AG08395 (cell line): ENCODE measurements around the gene IDUA.

Source experiments
- DNase-seq: peaks from one replicate; pipeline ENCODE4 v3.0.0; 2012; ENCODE audit warnings: mixed read lengths, low spot score

Gene IDUA

GRCh38 chr4:956531-957230 lies 30.2 kb upstream of the IDUA start:
- DNase-seq = no peak

- DNase-seq = no peak
These were observed 29.6 kb upstream of the IDUA start for GRCh38 chr4:957231-957580.

DNA sequence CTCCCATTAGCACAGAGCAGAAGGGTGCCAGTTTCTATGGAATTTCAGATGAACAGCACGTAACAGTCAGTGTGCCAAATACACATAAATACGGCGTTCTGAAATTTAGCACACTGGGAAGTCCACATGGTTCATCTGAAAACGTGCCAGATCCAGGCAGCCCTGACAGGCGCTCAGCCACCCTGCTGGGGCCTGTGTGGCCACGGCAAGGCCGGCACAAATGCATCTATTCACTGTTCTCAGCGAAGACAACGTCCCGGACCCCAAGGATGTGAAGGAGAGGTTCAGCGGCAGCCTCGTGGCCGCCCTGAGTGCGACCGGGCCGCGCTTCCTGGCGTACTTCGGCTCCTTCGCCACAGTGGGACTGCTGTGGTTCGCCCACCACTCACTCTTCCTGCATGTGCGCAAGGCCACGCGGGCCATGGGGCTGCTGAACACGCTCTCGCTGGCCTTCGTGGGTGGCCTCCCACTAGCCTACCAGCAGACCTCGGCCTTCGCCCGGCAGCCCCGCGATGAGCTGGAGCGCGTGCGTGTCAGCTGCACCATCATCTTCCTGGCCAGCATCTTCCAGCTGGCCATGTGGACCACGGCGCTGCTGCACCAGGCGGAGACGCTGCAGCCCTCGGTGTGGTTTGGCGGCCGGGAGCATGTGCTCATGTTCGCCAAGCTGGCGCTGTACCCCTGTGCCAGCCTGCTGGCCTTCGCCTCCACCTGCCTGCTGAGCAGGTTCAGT lies 29.1 kb upstream of the IDUA start:
- no peak for DNase-seq

GRCh38 chr4:958314-958665 lies 28.6 kb upstream of the IDUA start:
- no peak for DNase-seq

- DNase-seq = no peak
These were observed 28.0 kb upstream of the IDUA start for GRCh38 chr4:958696-959337.

- no peak for DNase-seq
These were observed 27.3 kb upstream of the IDUA start for GRCh38 chr4:959338-960139.

DNA sequence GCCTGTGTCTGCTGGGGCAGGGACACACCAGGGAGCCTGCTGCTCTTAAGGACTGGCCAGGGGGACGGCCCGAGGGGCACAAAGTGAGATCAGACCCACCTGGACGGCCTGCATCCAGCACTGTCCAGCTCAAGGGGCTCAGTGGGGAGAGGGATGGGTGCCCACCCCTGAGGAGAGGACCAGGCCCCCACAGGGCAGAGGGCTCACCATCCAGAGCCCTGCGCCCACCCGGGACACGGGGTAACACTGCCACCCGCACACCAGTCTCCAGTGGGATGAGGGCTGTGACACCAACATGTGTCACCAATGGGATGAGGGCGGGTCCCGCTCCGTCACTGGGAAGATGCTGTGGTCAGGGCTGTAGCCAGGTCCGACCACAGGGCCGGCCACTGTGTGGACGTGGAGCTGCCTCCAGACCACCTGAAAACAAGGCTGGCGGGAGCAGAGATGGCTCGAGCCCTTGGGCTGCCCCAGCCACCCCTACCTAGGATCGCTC lies 26.7 kb upstream of the IDUA start:
- no peak for DNase-seq

- DNase-seq = no peak
These were observed 26.1 kb upstream of the IDUA start for GRCh38 chr4:960636-961350.

GRCh38 chr4:961351-962230 lies 25.3 kb upstream of the IDUA start:
- DNase-seq = no peak

GRCh38 chr4:962231-963208 lies 24.3 kb upstream of the IDUA start:
- no peak for DNase-seq

- no peak for DNase-seq
These were observed 23.3 kb upstream of the IDUA start for GRCh38 chr4:963276-964225.

- DNase-seq = no peak
These were observed 22.4 kb upstream of the IDUA start for GRCh38 chr4:964346-965025.

GRCh38 chr4:965048-965765 lies 21.6 kb upstream of the IDUA start:
- no peak for DNase-seq

GRCh38 chr4:965766-966134 lies 21.1 kb upstream of the IDUA start:
- no peak for DNase-seq

DNA sequence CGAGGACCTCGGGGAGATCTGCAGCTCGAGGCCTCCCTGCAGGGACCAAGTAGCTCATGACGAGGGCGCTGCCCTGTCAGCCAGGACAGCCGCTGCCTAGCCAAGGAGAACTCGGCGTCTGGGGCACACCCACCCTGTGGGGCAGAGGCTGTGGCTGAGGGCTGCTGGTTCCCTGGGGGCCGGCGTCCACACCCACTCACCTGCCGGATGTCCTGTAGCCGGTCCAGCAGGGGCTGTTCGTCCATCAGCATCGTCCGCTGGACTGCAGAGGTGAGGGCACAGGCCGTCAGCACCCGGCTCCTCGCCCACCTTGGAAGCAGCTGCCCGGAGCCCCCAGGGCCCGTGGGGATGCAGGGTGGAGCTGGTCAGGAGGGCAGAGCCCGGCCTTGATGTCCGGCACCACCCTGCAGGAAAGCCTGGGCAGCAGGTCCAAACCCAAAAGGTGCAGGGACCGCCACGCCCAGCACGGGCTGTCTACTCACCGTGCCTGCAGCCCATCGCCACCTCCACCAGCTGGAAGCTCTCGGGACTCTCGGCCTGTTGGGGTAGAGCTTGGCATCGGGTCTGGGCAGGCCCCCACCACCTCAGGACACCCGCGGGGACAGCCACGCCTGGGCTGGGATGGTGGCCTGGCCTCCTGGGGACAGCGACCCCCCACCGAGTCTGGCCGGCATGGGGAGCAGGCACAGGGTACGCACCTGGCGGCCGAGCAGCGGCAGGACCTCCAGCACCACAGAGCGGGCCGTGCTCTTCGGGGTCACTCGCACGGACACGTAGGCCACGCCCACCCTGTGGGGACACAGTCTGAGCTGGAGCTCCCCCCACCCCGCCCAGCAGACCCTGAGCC lies 20.4 kb upstream of the IDUA start:
- no peak for DNase-seq
